ENCODE results near the gene ZBTB42.

The ZBTB42 gene

DNA sequence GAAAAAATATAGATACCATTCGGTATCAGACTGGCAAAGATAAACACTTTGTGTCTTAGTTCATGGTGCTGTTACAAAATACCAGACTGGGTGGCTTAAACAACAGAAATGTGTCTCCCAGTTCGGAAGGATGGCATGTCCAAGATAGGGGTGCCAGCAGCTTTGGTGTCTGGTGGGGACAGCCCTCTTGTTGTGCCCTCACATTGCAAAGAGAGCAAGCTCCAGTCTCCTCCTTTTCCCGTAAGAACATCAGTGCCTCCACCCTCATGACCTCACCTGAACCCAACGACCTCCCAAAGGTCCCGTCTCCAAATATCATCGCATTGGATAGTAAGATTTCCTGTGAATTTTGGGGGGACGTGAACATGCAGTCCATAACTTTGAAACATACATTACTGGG lies 12.4 kb downstream of the ZBTB42 start:
- no peak for TF ChIP-seq ZFX (IDR thresholded peaks at IDR 0.05)
- TF ChIP-seq, protein P1, sequence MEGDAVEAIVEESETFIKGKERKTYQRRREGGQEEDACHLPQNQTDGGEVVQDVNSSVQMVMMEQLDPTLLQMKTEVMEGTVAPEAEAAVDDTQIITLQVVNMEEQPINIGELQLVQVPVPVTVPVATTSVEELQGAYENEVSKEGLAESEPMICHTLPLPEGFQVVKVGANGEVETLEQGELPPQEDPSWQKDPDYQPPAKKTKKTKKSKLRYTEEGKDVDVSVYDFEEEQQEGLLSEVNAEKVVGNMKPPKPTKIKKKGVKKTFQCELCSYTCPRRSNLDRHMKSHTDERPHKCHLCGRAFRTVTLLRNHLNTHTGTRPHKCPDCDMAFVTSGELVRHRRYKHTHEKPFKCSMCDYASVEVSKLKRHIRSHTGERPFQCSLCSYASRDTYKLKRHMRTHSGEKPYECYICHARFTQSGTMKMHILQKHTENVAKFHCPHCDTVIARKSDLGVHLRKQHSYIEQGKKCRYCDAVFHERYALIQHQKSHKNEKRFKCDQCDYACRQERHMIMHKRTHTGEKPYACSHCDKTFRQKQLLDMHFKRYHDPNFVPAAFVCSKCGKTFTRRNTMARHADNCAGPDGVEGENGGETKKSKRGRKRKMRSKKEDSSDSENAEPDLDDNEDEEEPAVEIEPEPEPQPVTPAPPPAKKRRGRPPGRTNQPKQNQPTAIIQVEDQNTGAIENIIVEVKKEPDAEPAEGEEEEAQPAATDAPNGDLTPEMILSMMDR (conservative IDR thresholded peaks at IDR 0.05) = no peak
- no peak overlapping the region for H3K27ac ChIP-seq

DNA sequence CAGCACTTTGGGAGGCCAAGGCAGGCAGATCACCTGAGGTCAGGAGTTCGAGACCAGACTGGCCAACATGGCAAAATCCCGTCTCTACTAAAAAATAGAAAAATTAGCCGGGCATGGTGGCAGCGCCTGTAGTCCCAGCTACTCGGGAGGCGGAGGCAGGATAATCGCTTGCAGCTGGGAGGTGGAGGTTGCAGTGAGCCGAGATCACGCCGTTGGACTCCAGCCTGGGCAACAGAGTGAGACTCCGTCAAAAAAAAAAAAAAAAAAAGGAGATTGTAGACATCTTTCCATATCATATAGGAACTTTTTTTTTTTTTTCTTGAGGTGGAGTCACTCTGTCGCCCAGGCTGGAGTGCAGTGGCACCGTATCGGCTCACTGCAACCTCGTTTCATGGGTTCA lies 13.8 kb downstream of the ZBTB42 start:
- peak overlapping the region; percentile 98 for H3K27ac ChIP-seq

DNA sequence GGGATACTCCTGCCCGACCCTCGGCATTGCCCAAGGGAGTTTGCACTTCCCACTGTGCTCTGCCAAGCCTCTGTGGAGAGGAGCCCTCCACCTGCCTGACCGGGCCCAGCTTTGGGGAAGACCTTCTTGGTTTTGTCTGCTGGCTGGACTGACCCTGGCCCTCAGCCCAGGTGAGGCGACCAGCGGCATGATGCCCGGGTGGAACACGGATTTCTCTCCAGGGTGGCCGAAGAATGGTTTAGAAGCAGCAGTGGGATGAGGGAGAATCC lies 15.6 kb downstream of the ZBTB42 start:
- TF ChIP-seq, protein P1 (conservative IDR thresholded peaks at IDR 0.05) = no peak
- no peak for TF ChIP-seq ZFX (IDR thresholded peaks at IDR 0.05)
- peak overlapping the region; percentile 98 for H3K27ac ChIP-seq

DNA sequence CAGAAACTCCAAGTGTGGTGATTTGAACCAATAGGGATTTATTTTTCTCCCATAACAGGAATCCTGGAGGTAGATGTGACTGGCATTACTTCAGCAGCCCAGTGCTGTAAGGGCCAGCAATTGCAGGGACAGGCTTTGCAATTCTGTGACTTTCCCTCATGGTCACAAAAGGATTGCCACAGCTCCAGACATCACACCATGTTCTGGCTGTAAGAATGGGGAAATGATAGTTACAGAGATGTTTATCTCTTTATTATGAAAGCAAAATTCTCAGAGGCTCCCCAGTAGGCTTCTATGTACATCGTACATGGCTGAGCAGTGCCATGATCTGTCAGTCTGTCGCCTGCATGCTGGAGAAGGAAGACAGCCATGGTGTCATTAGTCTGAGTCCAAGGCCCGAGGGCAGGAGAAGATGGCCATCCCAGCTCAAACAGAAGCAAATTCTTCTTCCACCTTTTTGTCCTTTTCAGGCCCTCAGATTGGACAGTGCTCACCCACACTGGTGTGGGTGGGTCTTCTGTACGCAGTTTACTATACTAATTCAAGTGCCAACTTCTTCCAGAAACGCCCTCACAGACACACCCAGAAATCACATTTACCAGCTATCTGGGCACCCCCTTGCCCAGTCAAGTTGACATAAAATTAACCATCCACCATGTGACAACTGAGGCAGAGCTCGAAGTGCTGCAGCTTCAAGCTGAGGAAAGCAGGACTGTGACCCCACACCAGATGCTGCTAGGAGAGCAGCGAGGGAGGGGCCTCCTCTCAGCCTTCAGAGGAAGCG lies 17.2 kb downstream of the ZBTB42 start:
- no peak overlapping the region for H3K27ac ChIP-seq

DNA sequence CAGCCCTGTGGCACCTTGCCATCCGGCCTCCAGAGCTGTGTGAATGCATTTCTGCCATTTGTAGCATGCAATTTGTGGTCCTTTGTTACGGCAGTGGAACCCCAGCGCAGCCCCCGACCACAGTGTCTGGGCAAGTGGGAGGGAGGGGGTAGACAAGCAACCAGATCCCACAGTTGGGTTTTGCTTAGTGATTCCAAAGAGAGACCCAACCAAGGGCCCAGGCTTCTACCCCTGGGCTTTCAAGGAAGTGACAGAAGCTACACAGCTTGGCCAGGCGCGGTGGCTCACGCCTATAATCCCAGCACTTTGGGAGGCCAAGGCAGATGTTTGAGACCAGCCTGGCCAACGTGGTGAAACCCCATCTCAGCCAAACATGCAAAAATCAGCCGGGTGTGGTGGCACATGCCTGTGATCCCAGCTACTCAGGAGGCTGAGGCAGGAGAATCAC lies 17.8 kb downstream of the ZBTB42 start:
- no peak overlapping the region for H3K27ac ChIP-seq
- TF ChIP-seq, protein P1 (conservative IDR thresholded peaks at IDR 0.05) = no peak
- no peak for TF ChIP-seq ZFX (IDR thresholded peaks at IDR 0.05)

More for the DNA sequence above, 17.2 kb downstream of the ZBTB42 start:
- TF ChIP-seq ZFX (IDR thresholded peaks at IDR 0.05) = no peak
- TF ChIP-seq, protein P1 (conservative IDR thresholded peaks at IDR 0.05) = no peak

DNA sequence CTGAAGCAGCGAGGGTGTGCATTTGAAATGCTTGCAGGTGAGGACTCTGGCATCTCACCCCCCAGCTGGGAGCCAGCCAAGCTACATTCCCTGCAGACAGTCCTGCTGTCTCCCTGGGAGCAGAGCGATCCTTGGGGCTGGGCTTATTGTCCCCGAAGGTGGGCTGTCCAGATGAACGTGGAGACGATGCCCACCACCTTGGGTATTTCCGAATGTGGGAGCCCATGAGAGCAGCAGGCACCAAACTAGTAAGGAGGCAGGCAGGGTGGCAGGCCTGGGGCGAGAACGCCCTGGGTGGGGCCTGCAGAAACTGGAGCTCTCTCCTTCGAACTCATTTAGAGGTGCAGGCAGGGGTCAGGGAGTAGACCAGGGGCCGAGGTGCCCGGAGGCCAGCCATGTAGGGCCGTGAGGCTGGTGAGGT lies 18.5 kb downstream of the ZBTB42 start:
- TF ChIP-seq, protein P1 (conservative IDR thresholded peaks at IDR 0.05) = no peak
- no peak for TF ChIP-seq ZFX (IDR thresholded peaks at IDR 0.05)
- no peak overlapping the region for H3K27ac ChIP-seq

DNA sequence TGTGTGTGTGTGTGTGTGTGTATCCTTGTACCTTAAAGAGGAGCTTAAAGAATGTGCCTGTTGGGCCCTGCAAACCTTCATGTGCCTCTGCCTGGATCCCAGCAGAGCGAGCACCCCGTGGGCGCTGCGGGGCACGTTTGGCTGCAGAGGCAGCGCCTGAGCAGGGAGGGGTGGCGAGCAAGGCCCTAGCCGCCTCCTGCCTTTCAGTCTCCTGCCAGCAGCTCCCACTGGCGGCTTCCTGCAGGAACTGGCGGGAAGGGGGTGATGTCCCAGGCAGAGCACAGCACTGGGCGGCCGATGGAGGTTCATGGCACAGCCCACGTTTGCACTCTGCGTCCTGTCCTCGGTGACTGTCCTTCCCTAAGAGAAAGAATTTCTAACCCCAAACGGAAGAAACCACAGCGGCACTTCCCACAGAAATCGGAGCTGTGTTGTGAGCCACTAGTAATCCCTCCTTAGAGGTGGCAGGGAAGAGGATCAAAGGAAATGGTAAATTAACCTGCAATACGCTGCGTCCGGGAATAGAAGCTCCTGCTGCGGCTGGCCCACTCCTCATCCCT lies 19.8 kb downstream of the ZBTB42 start:
- TF ChIP-seq ZFX (IDR thresholded peaks at IDR 0.05) = no peak
- TF ChIP-seq, protein P1 (conservative IDR thresholded peaks at IDR 0.05) = no peak; the same call in 1 of the 2 replicates
- H3K27ac ChIP-seq = no peak overlapping the region
